A549 (cell line): ENCODE results near the gene ZNF433. TPM values are rescaled to one million over a fixed set of nuclear protein-coding genes. Genes with fewer than 3 reads are reported as not detected.
"Not testable (repeated sequence)": the region's sequence is repeated elsewhere in the genome, so short reads cannot be mapped to it uniquely, and the experiment has no call there.

Source experiments
- ATAC-seq, 2 experiments: fragments of 200-7000 bp in 1 of 2; fragments of >200 bp in 1 of 2; cut with Nextera tagmentation in 1 of 2; cut with Tn5 transposase in 1 of 2; 3 replicates each; pipeline versions ENCODE4 v1.8.0 to v1.9.1; 2018 to 2020; ENCODE audit warnings: mild to moderate bottlenecking in 1 of 2, moderate library complexity in 1 of 2
- CTCF ChIA-PET: fragments of 300-600 bp; sonication (Branson Sonifier 250); formaldehyde crosslinking; extraction: SDS; loops from one replicate; lab custom pipeline; 2021; ENCODE audit warnings: antibody characterized with exemption, inconsistent platforms; lab: Yijun Ruan, JAX
- POLR2A ChIA-PET: fragments of 350-600 bp; formaldehyde crosslinking; extraction: SDS; loops from one replicate; lab custom pipeline; 2021; ENCODE audit warnings: antibody characterized with exemption, inconsistent platforms; lab: Yijun Ruan, JAX
- DNase-seq, 2 experiments: peaks; one replicate each; pipeline versions ENCODE4 v3.0.0 to v3.0.0-alpha.2; 2011 to 2016; ENCODE audit warnings: low read depth in 1 of 2, low spot score in 1 of 2
- FAIRE-seq: peaks from 2 replicates; lab custom pipeline; 2011; peaks lifted over from hg19 to GRCh38; lab: Jason Lieb, UNC
- H3K27ac ChIP-seq, 2 experiments: fragments of >200 bp; sonication (Bioruptor Twin); formaldehyde crosslinking; 3 replicates each; pipeline ENCODE4 v1.5.1; 2016 to 2017
- H3K4me1 ChIP-seq: fragments of >200 bp; sonication (Bioruptor Twin); formaldehyde crosslinking; 3 replicates; pipeline ENCODE4 v1.6.1; 2016
- H3K4me2 ChIP-seq: fragments of >200 bp; sonication (Bioruptor Twin); formaldehyde crosslinking; 3 replicates; pipeline ENCODE4 v1.6.1; 2016
- H3K4me3 ChIP-seq: fragments of >200 bp; sonication (Bioruptor Twin); formaldehyde crosslinking; 3 replicates; pipeline ENCODE4 v1.5.1; 2016
- H3K9me3 ChIP-seq: fragments of >200 bp; sonication (Bioruptor Twin); formaldehyde crosslinking; 3 replicates; pipeline ENCODE4 v1.6.1; 2016
- ESRRA ChIP-seq: fragments of 150-350 bp; IDR thresholded peaks from 2 replicates; pipeline ENCODE4 v1.6.1; 2014; ENCODE audit warnings: mild to moderate bottlenecking, low read length, borderline replicate concordance
- FOXS1 ChIP-seq: fragments of 250-450 bp; sonication (Bioruptor Pico); IDR thresholded peaks from 2 replicates; pipeline ENCODE4 v1.5.0; 2020; ENCODE audit warnings: mild to moderate bottlenecking, moderate library complexity
- GATA3 ChIP-seq: IDR thresholded peaks from 2 replicates; pipeline ENCODE4 v1.6.1; 2012; ENCODE audit warnings: borderline replicate concordance
- HES2 ChIP-seq: fragments of >200 bp; sonication (Bioruptor Twin); formaldehyde crosslinking; IDR thresholded peaks from 2 replicates; pipeline ENCODE4 v1.6.1; 2016
- HOXA7 ChIP-seq: fragments of 250-450 bp; sonication (Bioruptor Pico); IDR thresholded peaks from 2 replicates; pipeline ENCODE4 v1.5.0; 2020; ENCODE audit warnings: mild to moderate bottlenecking, moderate library complexity
- HOXB13 ChIP-seq: fragments of 250-450 bp; sonication (Bioruptor Pico); IDR thresholded peaks from 2 replicates; pipeline ENCODE4 v1.5.0; 2020; ENCODE audit warnings: low read depth, mild to moderate bottlenecking, moderate library complexity
- HOXB5 ChIP-seq: fragments of 250-450 bp; sonication (Bioruptor Pico); IDR thresholded peaks from 2 replicates; pipeline ENCODE4 v1.5.0; 2020; ENCODE audit warnings: mild to moderate bottlenecking, moderate library complexity
- JUNB ChIP-seq: fragments of >200 bp; sonication (Bioruptor Twin); formaldehyde crosslinking; IDR thresholded peaks from 2 replicates; pipeline ENCODE4 v1.6.1; 2016
- MAFK ChIP-seq: fragments of 450-650 bp; IDR thresholded peaks from 2 replicates; pipeline ENCODE4 v1.6.1; 2014; ENCODE audit not compliant: partially characterized antibody
- NFE2L2 ChIP-seq: fragments of 150-350 bp; conservative IDR thresholded peaks from 2 replicates; pipeline ENCODE4 v1.6.1; 2014; ENCODE audit warnings: low read length
- PHF8 ChIP-seq: fragments of 200-600 bp; sonication (generic); IDR thresholded peaks from 2 replicates; pipeline ENCODE4 v1.6.1; 2016; ENCODE audit warnings: low read depth, mild to moderate bottlenecking, antibody characterized with exemption, moderate library complexity, borderline replicate concordance
- RARB ChIP-seq: fragments of 250-450 bp; sonication (Bioruptor Pico); IDR thresholded peaks from 2 replicates; pipeline ENCODE4 v1.8.0; 2021; ENCODE audit warnings: mild to moderate bottlenecking, moderate library complexity
- REST ChIP-seq: fragments of 200-600 bp; sonication (generic); IDR thresholded peaks from 2 replicates; pipeline ENCODE4 v1.6.1; 2016; ENCODE audit warnings: antibody characterized with exemption, mild to moderate bottlenecking, moderate library complexity
- ZSCAN20 ChIP-seq: fragments of 250-450 bp; sonication (Bioruptor Pico); IDR thresholded peaks from 2 replicates; pipeline ENCODE4 v1.8.0; 2022; ENCODE audit warnings: mild to moderate bottlenecking, moderate library complexity
- WGBS: methylation state at CpG from one replicate; pipeline ENCODE4 v1.1.6; 2017; ENCODE audit errors: missing lambda C conversion rate; 5-methylcytosine and 5-hydroxymethylcytosine counted together
- polyA plus RNA-seq, 4 experiments: library from polyadenylated mRNA; depleted of rRNA in 3 of 4; stranded (reverse); fragments of >200 nt; fragmentation: RNase III in 1 of 4; extraction: RNeasy Plus Mini Kit Qiagen cat#74134 plus additional on column Dnase treatment in 1 of 4; gene quantifications; 2 replicates in 3 of 4; 3 replicates in 1 of 4; pipeline ENCODE4 v1.2.3, GENCODE V29; 2011 to 2017
- TF ChIP-seq, protein P1 (sequence below): fragments of 450-650 bp; IDR thresholded peaks from 2 replicates; pipeline ENCODE4 v1.6.1; 2014; ENCODE audit warnings: antibody characterized with exemption

Gene ZNF433
- polyA plus RNA-seq, 2 of the 4 experiments (the other 2 are of a cell fraction), result not detected

- no peaks in the 10 kb centered on the region for H3K4me1 ChIP-seq
- no peak for ATAC-seq
- ChIA-PET CTCF (interaction anchor here (0.6 kb wide), 1 partner anchor 14 kb away, joined by 4 read pairs; no protein-coding TSS in a partner anchor), POLR2A (no interaction called here)
- TF ChIP-seq ZSCAN20 (no peak), FOXS1 (CRISPR knock-in tag) (no peak), NFE2L2 (no peak), RARB (no peak), JUNB (no peak), GATA3 (no peak), HOXB13 (CRISPR knock-in tag) (no peak), HOXB5 (CRISPR knock-in tag) (no peak), REST (no peak), ESRRA (no peak), MAFK (no peak)
- TF ChIP-seq, protein P1, sequence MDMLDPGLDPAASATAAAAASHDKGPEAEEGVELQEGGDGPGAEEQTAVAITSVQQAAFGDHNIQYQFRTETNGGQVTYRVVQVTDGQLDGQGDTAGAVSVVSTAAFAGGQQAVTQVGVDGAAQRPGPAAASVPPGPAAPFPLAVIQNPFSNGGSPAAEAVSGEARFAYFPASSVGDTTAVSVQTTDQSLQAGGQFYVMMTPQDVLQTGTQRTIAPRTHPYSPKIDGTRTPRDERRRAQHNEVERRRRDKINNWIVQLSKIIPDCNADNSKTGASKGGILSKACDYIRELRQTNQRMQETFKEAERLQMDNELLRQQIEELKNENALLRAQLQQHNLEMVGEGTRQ, result no peak
- no peak overlapping the region for H3K4me2 ChIP-seq
- FAIRE-seq, result no peak
- no peak for DNase-seq
- peaks cover 7% of the 10 kb centered on the region; the same call in 1 of the 3 replicates for H3K9me3 ChIP-seq
- 8% methylated on average over 8 of the region's 9 CpGs for WGBS
- no peak overlapping the region for H3K27ac ChIP-seq
- H3K4me3 ChIP-seq, result no peak overlapping the region
These were observed 35.1 kb downstream of the ZNF433 start for GRCh38 chr19:12000152-12000981.

- POLR2A ChIA-PET, result no interaction called here
- no peak overlapping the region for H3K4me2 ChIP-seq
- CTCF ChIA-PET, result no interaction called here
- no peak overlapping the region for H3K27ac ChIP-seq
- ATAC-seq (no peak), FAIRE-seq (no peak)
- H3K4me3 ChIP-seq, result no peak overlapping the region
- TF ChIP-seq HES2, result no peak
- TF ChIP-seq PHF8, result no peak
- TF ChIP-seq NFE2L2, result no peak
- no peak for TF ChIP-seq HOXA7
- TF ChIP-seq, all 56 proteins: peak for 0
- WGBS, result 0% methylated on average over 1 of the region's 1 CpG
- no peak for DNase-seq
- no peaks in the 10 kb centered on the region for H3K4me1 ChIP-seq
- peaks cover 6% of the 10 kb centered on the region; the same call in 1 of the 3 replicates for H3K9me3 ChIP-seq
These were observed 40.3 kb downstream of the ZNF433 start for GRCh38 chr19:11995174-11995573.

GRCh38 chr19:11991921-11992320, 43.6 kb downstream of the ZNF433 start:
- FAIRE-seq, ATAC-seq, CTCF ChIA-PET, DNase-seq, H3K4me1 ChIP-seq, H3K27ac ChIP-seq, POLR2A ChIA-PET, H3K4me3 ChIP-seq, H3K4me2 ChIP-seq, H3K9me3 ChIP-seq: not testable (repeated sequence)
- 0% methylated on average over 4 of the region's 4 CpGs for WGBS
